Neural cell (in vitro differentiated cells): ENCODE data around the gene NCKIPSD. TPM values are rescaled to one million over a fixed set of nuclear protein-coding genes. Genes with fewer than 3 reads are reported as not detected.

Source experiments
- H2AFZ ChIP-seq: fragments of 200-600, 300-800 bp; sonication (generic), shearing (Covaris generic); 2 replicates; pipeline ENCODE4 v1.6.0; 2014; ENCODE audit warnings: low read depth, mild to moderate bottlenecking, antibody characterized with exemption, low read length, moderate library complexity
- H3F3A ChIP-seq: fragments of 200-600 bp; shearing (Covaris generic); 2 replicates; pipeline ENCODE4 v1.6.1; 2016; ENCODE audit warnings: mild to moderate bottlenecking, moderate library complexity, mixed read lengths, antibody characterized with exemption, low read length; ENCODE audit not compliant: insufficient read depth, poor library complexity, severe bottlenecking
- H3K27ac ChIP-seq: fragments of 200-600, 300-800 bp; sonication (generic), shearing (Covaris generic); 2 replicates; pipeline ENCODE4 v1.5.1; 2014; ENCODE audit warnings: mild to moderate bottlenecking, low read length, moderate library complexity
- H3K27me3 ChIP-seq: fragments of 300-800, 200-600 bp; sonication (generic), shearing (Covaris generic); 2 replicates; pipeline ENCODE4 v1.6.0; 2014; ENCODE audit warnings: mild to moderate bottlenecking, low read depth, low read length, moderate library complexity; ENCODE audit not compliant: insufficient read depth
- H3K36me3 ChIP-seq: fragments of 300-800, 200-600 bp; sonication (generic), shearing (Covaris generic); 2 replicates; pipeline ENCODE4 v1.5.1; 2014; ENCODE audit warnings: mild to moderate bottlenecking, antibody characterized with exemption, low read length, moderate library complexity; ENCODE audit not compliant: insufficient read depth
- H3K4me2 ChIP-seq: fragments of 300-800, 200-600 bp; sonication (generic), shearing (Covaris generic); 2 replicates; pipeline ENCODE4 v1.6.0; 2014; ENCODE audit warnings: mild to moderate bottlenecking, low read length
- H3K4me3 ChIP-seq: fragments of 300-800, 200-600 bp; sonication (generic), shearing (Covaris generic); 2 replicates; pipeline ENCODE4 v1.5.1; 2014; ENCODE audit warnings: mild to moderate bottlenecking, low read length, moderate library complexity
- H3K79me2 ChIP-seq: fragments of 200-600 bp; shearing (Covaris generic); replicated peaks from 2 replicates; pipeline ENCODE4 v1.6.0; 2014; ENCODE audit warnings: mild to moderate bottlenecking, low read length, moderate library complexity; ENCODE audit not compliant: insufficient read depth
- H3K9ac ChIP-seq: fragments of 300-800, 200-600 bp; sonication (generic), shearing (Covaris generic); 2 replicates; pipeline ENCODE4 v1.6.1; 2016; ENCODE audit warnings: mild to moderate bottlenecking, low read length, mixed read lengths
- H3K9me2 ChIP-seq: fragments of 200-600 bp; shearing (Covaris generic); 2 replicates; pipeline ENCODE4 v1.6.1; 2016; ENCODE audit warnings: mild to moderate bottlenecking, low read length, mixed read lengths; ENCODE audit not compliant: insufficient read depth
- H3K9me3 ChIP-seq: fragments of 200-600, 300-800 bp; sonication (generic), shearing (Covaris generic); 2 replicates; pipeline ENCODE4 v1.6.1; 2016; ENCODE audit warnings: mild to moderate bottlenecking, mixed run types, low read length, moderate library complexity, mixed read lengths
- H4K20me1 ChIP-seq: fragments of 200-600 bp; shearing (Covaris generic); 2 replicates; pipeline ENCODE4 v1.6.1; 2016; ENCODE audit warnings: mild to moderate bottlenecking, mixed run types; ENCODE audit not compliant: insufficient read depth
- CTCF ChIP-seq: fragments of 450-650 bp; IDR thresholded peaks from 2 replicates; pipeline ENCODE4 v1.5.1; 2014; ENCODE audit warnings: antibody characterized with exemption, mild to moderate bottlenecking, moderate library complexity; ENCODE audit not compliant: poor library complexity, severe bottlenecking
- EP300 ChIP-seq: fragments of 450-650 bp; conservative IDR thresholded peaks from 2 replicates; pipeline ENCODE4 v1.6.1; 2014; ENCODE audit warnings: antibody characterized with exemption, mild to moderate bottlenecking, moderate library complexity; ENCODE audit not compliant: poor library complexity, severe bottlenecking
- EZH2 ChIP-seq: fragments of 200-600, 300-800 bp; shearing (Covaris generic), sonication (generic); IDR thresholded peaks from 2 replicates; pipeline ENCODE4 v1.6.1; 2014; ENCODE audit warnings: antibody characterized with exemption, low read length, borderline replicate concordance, mild to moderate bottlenecking; ENCODE audit not compliant: insufficient read depth, poor library complexity, severe bottlenecking
- MXI1 ChIP-seq: fragments of 450-650 bp; conservative IDR thresholded peaks from 2 replicates; pipeline ENCODE4 v1.6.1; 2014; ENCODE audit warnings: antibody characterized with exemption, mild to moderate bottlenecking; ENCODE audit not compliant: poor library complexity, severe bottlenecking
- POLR2AphosphoS5 ChIP-seq: IDR thresholded peaks from 2 replicates; pipeline ENCODE4 v1.6.1; 2012
- RAD21 ChIP-seq: fragments of 450-650 bp; conservative IDR thresholded peaks from 2 replicates; pipeline ENCODE4 v1.6.1; 2014; ENCODE audit warnings: antibody characterized with exemption, mild to moderate bottlenecking, moderate library complexity
- REST ChIP-seq: IDR thresholded peaks from 2 replicates; pipeline ENCODE4 v1.6.1; 2012; ENCODE audit warnings: borderline replicate concordance
- SMC3 ChIP-seq: fragments of 450-650 bp; conservative IDR thresholded peaks from 2 replicates; pipeline ENCODE4 v1.6.1; 2014; ENCODE audit warnings: antibody characterized with exemption, mild to moderate bottlenecking, moderate library complexity; ENCODE audit not compliant: poor library complexity
- TAF1 ChIP-seq: IDR thresholded peaks from 2 replicates; pipeline ENCODE4 v1.6.1; 2012; ENCODE audit warnings: low read depth
- polyA plus RNA-seq: library from polyadenylated mRNA; depleted of rRNA; stranded (reverse); fragments of >200 nt; gene quantifications from 2 replicates; pipeline ENCODE4 v1.2.3, GENCODE V29; 2014

NCKIPSD gene
- polyA plus RNA-seq, 1 donor from 2014 or later = 19.0 TPM

- H3K36me3 ChIP-seq = peaks cover 13% of the 10 kb centered on the region
- no peaks in the 10 kb centered on the region for H3K9me3 ChIP-seq
- H3K27ac ChIP-seq = no peak overlapping the region
Measured at GRCh38 chr3:48692551-48692950, 6.8 kb upstream of the NCKIPSD start.

GRCh38 chr3:48690846-48691458, 5.2 kb upstream of the NCKIPSD start:
- Histone ChIP-seq H2AFZ (no peak overlapping the region), H3K9ac (no peak overlapping the region), H3K36me3 (peaks cover 13% of the 10 kb centered on the region), H3K27me3 (no peaks in the 10 kb centered on the region), H3K4me3 (no peak overlapping the region), H3K9me2 (no peaks in the 10 kb centered on the region), H4K20me1 (peaks cover 63% of the 10 kb centered on the region), H3F3A (no peaks in the 10 kb centered on the region), H3K9me3 (no peaks in the 10 kb centered on the region), H3K4me2 (no peak overlapping the region), H3K79me2 (peaks cover 39% of the 10 kb centered on the region), H3K27ac (no peak overlapping the region)
- peak; percentile 12 for TF ChIP-seq POLR2AphosphoS5
- TF ChIP-seq TAF1 = no peak

More at GRCh38 chr3:48692551-48692950, 6.8 kb upstream of the NCKIPSD start:
- no peak overlapping the region for H3K9ac ChIP-seq
- H3F3A ChIP-seq = no peaks in the 10 kb centered on the region
- no peak overlapping the region for H3K4me2 ChIP-seq
- peaks cover 54% of the 10 kb centered on the region for H3K79me2 ChIP-seq
- TF ChIP-seq RAD21 (no peak), MXI1 (no peak), CTCF (no peak), SMC3 (no peak), TAF1 (no peak), EZH2 (no peak), EP300 (no peak), REST (no peak), POLR2AphosphoS5 (no peak)
- no peak overlapping the region for H3K4me3 ChIP-seq
- peaks cover 67% of the 10 kb centered on the region for H4K20me1 ChIP-seq
- H2AFZ ChIP-seq = no peak overlapping the region
- no peaks in the 10 kb centered on the region for H3K27me3 ChIP-seq
- H3K9me2 ChIP-seq = no peaks in the 10 kb centered on the region
